GM15510 (cell line): ENCODE data around the gene PDK4.

Experiments
- POLR2A ChIP-seq: IDR thresholded peaks from 3 replicates; pipeline ENCODE4 v1.6.1; 2011; ENCODE audit warnings: borderline replicate concordance; ENCODE audit not compliant: insufficient read length; ENCODE audit errors: extremely low read depth

The PDK4 gene

DNA sequence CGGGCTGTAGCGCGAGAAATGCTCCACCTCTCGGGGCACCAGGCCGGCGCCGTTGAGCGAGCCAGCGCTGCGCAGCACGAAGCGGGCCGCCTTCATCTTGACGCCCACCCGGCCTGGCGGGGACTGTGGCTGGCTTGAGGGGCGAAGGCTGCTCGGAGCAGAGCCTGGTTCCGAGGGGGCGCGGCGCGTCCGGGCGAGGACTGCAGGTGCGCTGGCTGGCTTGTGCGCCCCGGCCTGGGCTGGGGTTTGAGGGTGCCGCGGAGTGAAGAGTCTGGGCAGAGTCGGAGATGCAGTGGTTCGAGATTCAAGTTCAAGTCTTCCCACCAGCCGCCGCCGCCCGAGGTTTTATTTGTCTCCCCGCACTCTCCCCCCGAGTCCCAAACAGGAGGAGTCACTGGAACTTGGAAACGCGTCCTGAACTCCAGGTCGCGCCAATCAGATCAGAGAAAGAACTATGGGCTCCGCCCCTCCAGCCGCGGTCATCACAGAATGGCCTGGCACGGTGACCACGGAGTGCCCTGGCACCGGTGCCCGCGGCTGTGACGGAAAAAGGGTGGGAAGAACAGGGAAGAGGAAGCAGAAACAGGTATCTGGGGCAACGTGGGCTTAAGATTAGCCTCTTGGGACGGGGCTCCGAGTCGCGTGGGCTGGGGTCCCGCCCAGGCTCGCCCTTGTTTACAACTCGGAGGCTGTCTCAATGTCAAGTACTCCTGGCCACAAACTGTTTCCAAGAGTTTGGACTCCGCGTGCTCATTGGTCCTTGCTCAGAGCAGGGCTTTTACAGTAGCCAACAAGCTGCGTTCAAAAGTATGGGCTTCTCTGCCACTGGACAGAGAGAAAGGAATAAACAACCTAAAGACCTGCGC lies at the start of gene PDK4:
Gene PDK4, minus strand, starts transcription at position 319 of the 866 bp plus-strand sequence. Its CDS starts 223 bp downstream, at position 96.
- TF ChIP-seq POLR2A, result no peak

DNA sequence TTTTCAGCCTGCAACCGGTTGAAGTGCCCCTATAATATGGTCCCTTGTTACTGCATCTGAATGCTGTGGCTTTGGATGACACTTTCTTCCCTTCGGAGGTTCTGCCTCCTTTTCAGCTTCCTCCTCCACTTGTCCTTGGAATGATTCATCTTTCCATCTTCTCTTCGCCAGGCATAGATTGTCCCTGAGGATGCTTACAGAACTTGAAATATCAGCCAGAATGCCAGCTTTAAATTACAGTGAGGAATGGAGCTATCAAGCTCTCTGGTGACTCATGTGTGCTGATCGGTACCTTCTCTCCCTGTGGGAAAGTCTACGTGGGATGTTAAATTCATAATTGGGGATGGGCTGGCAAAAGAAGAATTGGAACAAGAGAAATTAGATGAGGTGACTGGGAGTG lies 45.9 kb upstream of the PDK4 start:
- no peak for TF ChIP-seq POLR2A

DNA sequence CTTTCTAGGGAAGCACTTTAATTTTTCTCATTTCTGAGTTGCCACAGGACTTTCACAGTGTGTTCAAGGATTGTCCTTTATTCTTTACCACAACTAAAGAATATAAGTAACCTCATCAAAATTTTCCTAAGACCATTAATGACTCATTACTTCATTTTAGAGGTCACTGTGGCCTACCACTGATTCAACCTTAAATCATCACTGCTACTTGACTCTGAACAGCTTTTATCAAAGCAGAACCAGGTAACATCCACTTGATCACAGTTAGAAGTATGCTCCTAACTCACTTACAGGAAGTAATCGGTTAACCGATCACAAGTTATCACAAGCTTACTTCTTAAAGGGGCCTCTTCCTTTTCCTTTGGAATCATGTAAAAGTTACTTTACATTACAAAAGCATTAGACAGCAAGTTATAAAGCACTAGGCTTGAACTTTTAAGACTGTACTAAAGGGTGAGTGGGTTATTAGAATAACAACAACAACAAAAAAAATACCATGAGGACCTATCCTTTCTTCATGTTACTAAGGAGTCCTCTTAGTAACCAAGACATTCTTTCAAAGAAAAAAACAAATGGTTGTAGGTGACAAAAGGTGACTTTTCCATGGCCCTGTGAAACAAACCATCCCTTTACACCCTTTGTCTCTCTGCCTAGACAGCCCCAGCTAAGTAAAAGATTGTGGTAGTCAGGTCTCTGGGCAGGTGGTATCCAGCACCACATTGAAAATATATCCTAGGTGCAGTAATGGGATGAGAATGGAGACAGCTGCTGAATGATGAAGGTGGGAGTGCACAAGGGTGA lies 40.0 kb upstream of the PDK4 start:
- TF ChIP-seq POLR2A, result no peak

DNA sequence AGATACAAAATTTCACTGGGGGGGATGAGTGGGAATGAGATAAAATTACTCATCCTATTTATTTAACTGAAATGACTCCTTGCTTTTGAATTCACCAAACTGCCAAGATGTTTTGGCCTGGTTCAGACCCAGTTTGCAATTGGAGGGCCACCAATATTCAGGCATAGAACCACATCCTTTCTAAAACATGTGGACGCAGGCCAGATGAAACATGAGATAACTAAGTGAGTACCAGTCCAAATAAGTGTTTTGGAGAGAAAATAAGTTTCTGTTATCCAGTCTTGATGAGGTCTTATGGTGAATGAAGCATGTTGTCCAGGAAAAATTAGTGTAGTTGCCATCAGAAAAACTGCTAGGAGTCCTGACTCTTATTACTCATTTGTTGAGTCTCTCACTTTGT lies 36.3 kb upstream of the PDK4 start:
- TF ChIP-seq POLR2A, result no peak

DNA sequence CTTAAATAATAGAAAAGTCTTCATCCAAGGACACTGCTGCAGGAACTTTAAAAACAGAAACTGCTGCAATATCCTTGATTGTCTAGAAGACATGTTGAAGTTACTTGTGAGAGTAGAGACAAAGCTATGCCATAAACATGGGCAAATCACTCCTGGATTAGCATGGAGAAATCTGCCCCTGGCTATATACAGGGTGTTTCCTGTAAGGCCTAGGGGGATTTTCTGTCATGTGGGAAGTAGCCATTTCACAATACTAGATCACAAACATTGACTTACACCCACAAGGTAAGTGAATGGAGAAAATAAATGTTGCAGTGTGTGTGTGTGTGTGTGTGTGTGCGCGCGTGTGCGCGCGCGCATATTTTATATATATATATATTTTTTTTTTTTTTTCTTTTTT lies 35.2 kb upstream of the PDK4 start:
- TF ChIP-seq POLR2A, result no peak

DNA sequence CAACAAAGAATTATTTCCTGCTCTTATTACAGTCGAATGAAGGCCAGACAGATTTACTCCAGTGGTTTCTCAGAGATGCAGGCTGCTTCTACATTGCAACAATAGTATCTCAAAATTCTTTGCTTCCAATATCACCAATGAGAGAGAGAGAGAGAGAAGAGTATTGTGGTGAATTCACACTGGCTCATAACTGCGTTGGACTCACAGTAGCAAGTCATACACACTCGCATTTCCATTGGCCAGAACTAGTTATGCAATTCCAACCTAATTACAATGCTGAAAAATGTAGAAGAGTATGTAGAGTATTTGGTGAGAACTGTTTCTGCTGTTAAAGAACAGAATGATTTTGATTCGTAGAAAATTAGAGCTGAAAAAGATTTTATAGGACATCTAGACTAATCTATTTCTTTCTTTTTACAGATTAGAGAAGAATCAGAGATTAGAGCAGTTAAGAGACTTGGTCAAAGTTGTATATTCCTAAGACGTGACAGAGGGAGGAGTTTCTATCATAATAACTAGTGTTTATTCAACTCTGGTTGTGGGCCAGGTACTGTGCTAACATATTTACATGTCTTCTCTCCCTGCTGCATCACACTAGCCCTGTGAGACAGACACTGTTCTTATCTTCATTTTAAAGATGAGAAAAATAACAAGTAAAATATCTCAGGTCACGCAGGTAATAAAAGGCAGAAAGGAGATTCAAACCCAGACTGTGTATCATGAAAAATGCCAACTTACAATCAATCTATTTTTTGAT lies 34.6 kb upstream of the PDK4 start:
- TF ChIP-seq POLR2A, result no peak

DNA sequence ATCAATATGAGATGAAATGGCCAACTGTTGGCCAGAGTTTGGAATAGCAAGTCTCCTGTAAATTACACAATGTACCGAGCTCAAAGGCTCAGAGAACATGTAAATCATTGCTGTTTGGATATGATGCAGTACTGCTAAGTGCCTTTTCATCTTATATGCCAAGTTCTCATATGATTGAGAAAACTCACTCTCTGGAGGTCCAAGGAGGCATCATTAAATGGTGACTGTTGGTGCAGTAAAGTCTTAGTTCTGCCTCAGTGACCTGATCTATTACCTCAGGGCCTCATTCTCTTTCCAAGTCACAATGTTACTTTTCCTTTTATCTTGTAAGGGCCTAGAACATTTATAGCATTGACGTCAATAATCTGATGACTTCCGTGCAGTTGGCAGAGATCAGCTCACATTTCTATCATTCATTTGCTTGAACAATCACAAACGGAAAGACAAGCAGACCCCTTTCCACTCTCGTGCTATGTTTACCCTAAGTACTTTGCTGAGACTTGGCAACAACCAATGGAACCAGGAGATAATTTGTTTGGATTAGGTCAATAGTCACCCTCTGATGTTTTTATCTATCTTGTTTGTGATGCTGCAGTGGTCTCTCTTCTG lies 32.6 kb upstream of the PDK4 start:
- no peak for TF ChIP-seq POLR2A

DNA sequence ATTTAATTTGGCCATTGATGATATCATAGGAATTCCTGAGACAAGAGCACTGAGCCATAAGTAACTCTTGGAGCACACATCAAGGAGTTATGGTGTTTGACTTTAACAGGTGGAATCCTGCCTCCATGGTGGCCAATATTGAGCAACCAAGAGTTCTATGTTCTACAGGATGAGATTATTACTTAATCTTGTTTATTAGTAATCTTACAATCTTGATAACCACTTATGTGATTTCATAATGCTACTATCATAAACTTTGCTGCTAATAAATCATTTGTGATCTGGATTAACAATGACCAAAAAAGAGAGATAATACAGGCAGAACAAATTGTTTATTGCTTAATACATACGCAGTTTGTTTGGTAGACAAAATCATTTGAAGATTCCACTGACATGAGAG lies 27.5 kb upstream of the PDK4 start:
- TF ChIP-seq POLR2A, result no peak

DNA sequence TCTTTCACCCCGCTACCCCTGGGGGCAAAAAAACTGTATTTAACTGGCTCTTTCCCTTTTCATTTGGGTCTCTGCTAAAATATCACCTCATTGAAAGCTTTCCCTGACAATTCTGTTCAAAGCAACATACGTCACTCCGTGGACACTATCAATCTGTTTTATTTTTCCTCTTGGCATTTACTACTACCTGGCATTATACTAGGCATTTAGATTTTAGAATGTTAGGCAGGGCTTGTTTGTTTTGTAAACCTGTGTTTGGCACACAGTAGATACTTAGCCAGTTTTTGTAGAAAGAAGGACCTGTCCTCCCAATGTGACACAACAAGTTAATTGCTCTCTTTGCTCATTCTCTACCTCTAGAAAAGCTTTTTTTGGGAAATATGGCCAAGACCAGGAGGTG lies 26.5 kb upstream of the PDK4 start:
- TF ChIP-seq POLR2A, result no peak

DNA sequence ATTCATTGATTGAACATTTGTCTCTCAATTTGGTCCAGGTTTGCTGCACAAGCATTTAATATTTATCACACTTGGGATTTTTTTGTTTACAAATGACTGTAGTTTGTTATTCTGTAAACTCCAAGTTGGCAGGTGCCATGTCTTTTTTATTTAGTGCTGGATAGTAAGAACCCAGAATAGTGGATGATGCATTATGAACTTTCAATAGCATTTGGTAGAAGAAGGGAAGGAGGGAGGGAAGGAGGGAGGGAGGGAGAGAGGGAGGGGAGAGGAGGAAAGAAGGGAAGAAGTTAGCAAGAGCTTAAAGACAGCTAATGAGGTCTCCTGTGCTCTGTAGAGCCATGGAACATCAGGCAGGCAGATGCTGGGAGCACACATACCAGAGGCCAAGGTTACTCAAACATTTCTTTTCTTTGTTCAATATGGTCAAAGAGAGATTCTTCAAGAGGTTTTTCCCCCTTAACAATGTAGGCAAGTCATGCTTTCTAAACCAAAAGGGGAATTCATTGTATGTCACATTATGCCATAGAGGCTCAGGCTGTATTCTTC lies 25.8 kb upstream of the PDK4 start:
- TF ChIP-seq POLR2A, result no peak

DNA sequence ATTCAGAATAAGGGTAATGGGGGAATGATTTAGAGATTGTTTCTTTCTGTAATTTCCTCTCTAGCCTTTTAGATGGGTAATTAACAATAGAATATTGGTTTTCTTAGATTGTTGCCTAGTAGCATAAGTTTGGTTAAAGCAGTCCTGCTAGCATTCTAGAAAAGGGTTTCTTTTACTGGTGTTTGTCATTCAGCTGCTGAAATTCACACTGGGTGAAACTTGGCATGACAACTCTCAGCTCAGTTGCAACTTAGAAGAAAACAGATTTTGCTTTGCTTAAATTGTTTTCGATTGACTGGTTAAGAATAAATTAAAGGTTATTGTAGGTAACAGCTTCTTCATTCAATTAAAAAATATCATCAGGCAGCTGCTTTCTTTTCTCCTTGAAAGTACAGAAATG lies 25.1 kb upstream of the PDK4 start:
- no peak for TF ChIP-seq POLR2A

DNA sequence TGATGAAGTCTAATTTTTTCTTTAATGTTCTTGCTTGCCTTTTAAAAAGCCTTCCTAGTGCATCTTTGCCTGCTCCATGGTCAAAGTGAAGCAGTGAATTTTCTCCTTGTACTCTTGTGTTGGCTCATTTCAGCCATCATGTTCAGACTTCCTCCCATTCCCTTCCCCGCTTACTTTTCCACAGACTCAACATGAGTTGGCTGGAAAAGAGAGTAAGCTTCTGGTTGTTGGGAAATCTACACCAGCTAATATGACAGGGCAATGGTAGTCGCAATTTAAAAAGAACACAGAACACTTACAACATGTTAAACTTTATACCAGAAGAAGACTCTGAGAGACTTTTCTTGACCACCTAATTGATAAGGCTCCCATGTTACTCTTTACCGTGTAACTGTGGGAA lies 24.3 kb upstream of the PDK4 start:
- TF ChIP-seq POLR2A, result no peak

DNA sequence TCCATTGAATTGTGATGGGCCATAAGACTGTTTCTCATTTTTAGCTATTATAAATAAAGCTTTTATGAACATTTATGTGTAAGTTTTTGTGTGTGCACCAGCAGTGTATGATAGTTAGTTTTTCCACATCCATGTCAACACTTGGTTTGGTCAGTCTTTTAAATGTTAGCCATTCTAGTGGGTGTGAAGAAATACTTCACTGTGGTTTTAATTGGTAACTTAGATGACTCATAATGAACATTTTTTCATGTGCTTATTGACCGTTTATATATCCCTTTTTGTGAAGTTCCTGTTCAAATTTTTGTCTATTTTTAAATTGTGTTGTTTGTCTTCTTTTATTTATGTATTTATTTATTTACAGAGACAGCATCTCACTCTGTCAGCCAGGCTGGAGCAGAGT lies 23.6 kb upstream of the PDK4 start:
- no peak for TF ChIP-seq POLR2A

DNA sequence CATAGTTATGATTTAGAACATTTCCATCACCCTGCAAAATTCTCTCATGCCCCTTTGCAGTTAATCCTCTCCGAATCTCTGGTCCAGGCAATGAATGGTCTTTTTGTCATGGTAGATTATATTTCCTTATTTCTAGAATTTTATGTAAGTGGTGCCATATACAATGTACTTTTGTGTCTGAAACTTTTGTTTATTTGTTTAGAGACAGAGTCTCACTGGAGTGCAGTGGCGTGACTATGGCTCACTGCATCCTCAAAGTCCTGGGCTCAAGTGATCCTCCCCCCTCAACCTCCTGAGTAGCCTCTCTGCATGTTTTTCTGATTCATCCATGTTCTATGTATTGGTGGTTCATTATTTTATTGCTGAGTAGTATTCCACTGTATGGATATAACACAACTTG lies 23.2 kb upstream of the PDK4 start:
- no peak for TF ChIP-seq POLR2A

DNA sequence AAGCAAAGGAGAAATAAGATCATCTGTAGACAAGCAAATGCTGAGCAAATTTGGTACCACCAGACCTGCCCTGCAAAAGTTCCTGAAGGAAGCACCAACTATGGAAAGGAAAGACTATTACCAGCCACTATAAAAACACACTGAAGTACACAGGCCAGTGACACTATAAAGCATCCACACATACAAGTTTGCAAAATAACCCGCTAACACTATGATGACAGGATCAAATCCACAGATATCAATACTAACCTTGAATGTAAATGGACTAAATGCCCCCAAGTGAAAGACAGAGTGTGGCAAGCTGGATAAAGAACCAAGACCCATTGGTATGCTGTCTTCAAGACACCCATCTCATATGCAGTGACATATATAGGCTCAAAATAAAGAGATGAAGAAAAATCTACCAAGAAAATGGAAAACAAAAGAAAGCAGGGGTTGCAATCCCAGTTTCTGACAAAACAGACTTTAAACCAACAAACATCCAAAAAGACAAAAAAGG lies 18.2 kb upstream of the PDK4 start:
- TF ChIP-seq POLR2A, result no peak

DNA sequence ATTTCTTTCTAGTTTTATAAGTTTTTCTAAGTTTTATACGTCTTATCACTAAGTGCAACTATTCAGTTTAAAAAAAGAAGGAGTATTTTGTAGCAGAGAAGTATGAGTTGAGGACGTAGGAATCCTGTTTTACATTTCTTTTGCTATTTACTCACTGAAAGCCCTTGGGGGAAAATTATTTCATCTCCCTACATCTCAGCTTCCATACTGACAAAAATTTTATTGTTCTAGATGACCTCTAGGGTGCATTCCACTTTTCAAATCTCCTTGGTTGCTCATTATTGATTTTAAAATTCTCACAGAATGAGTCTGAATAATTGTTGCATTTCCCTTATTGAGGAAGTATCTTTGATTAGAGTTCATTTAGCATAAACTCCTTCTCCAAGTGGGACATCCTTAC lies 14.9 kb upstream of the PDK4 start:
- no peak for TF ChIP-seq POLR2A
